ENCODE data around the gene GPR176.

The GPR176 gene

GRCh38 chr15:39782441-39783138, 137.5 kb downstream of the GPR176 start, which contains the start of gene FSIP1:
Gene FSIP1, minus strand, starts transcription at chr15:39782841. Its CDS starts 6,317 bp downstream, at chr15:39776524.
- peak; percentile 93 for DNase-seq (ENCODE audit: low read depth)

GRCh38 chr15:39781967-39782302, 138.1 kb downstream of the GPR176 start:
- no peak for DNase-seq (ENCODE audit: low read depth)

- DNase-seq (ENCODE audit: low read depth): no peak
Observed at GRCh38 chr15:39781147-39781966, 138.7 kb downstream of the GPR176 start.

GRCh38 chr15:39778021-39778420, 142.0 kb downstream of the GPR176 start:
- DNase-seq (ENCODE audit: low read depth): no peak

- DNase-seq (ENCODE audit: low read depth): no peak
Observed at GRCh38 chr15:39777496-39777895, 142.6 kb downstream of the GPR176 start.

- no peak for DNase-seq (ENCODE audit: low read depth)
Observed at GRCh38 chr15:39776068-39776467, 144.0 kb downstream of the GPR176 start.

- no peak for DNase-seq (ENCODE audit: low read depth)
Observed at GRCh38 chr15:39774688-39775267, 145.3 kb downstream of the GPR176 start.

GRCh38 chr15:39770748-39771689, 149.0 kb downstream of the GPR176 start:
- peak; percentile 73 for DNase-seq (ENCODE audit: low read depth)

- DNase-seq (ENCODE audit: low read depth): no peak
Observed at GRCh38 chr15:39767921-39768320, 152.1 kb downstream of the GPR176 start.

GRCh38 chr15:39761006-39761405, 159.1 kb downstream of the GPR176 start:
- DNase-seq (ENCODE audit: low read depth): no peak

- peak; percentile 49 for DNase-seq (ENCODE audit: low read depth)
Observed at GRCh38 chr15:39756806-39757522, 163.1 kb downstream of the GPR176 start.

- DNase-seq (ENCODE audit: low read depth): no peak
Observed at GRCh38 chr15:39752991-39753390, 167.1 kb downstream of the GPR176 start.

- no peak for DNase-seq (ENCODE audit: low read depth)
Observed at GRCh38 chr15:39752246-39752645, 167.8 kb downstream of the GPR176 start.

Data from stromal cell of bone marrow (primary cell).